ENCODE results near the gene RARA.

Gene RARA

GRCh38 chr17:40325156-40326013 is 16.4 kb downstream of the RARA start:
- DNase-seq (ENCODE audit: insufficient read length, low spot score): no peak
- FAIRE-seq: no peak
- no peak for TF ChIP-seq POLR2A (IDR thresholded peaks at IDR 0.05; ENCODE audit: low read depth, low read length)

- no peak for DNase-seq (ENCODE audit: insufficient read length, low spot score)
- FAIRE-seq: no peak
These were observed 17.2 kb downstream of the RARA start for GRCh38 chr17:40326014-40326831.

GRCh38 chr17:40326832-40327199 is 17.8 kb downstream of the RARA start:
- DNase-seq (ENCODE audit: insufficient read length, low spot score) (no peak), FAIRE-seq (no peak)
- TF ChIP-seq POLR2A (IDR thresholded peaks at IDR 0.05; ENCODE audit: low read depth, low read length): no peak

More at GRCh38 chr17:40326014-40326831, 17.2 kb downstream of the RARA start:
- no peak for TF ChIP-seq POLR2A (IDR thresholded peaks at IDR 0.05; ENCODE audit: low read depth, low read length)

GRCh38 chr17:40327244-40327729 is 18.3 kb downstream of the RARA start:
- no peak for TF ChIP-seq POLR2A (IDR thresholded peaks at IDR 0.05; ENCODE audit: low read depth, low read length)
- FAIRE-seq (no peak), DNase-seq (ENCODE audit: insufficient read length, low spot score) (no peak)

GRCh38 chr17:40327735-40328385 is 18.9 kb downstream of the RARA start:
- no peak for DNase-seq (ENCODE audit: insufficient read length, low spot score)
- TF ChIP-seq POLR2A (IDR thresholded peaks at IDR 0.05; ENCODE audit: low read depth, low read length): no peak
- no peak for FAIRE-seq

GRCh38 chr17:40328386-40328766 is 19.4 kb downstream of the RARA start:
- FAIRE-seq (no peak), DNase-seq (ENCODE audit: insufficient read length, low spot score) (no peak)
- no peak for TF ChIP-seq POLR2A (IDR thresholded peaks at IDR 0.05; ENCODE audit: low read depth, low read length)

- DNase-seq (ENCODE audit: insufficient read length, low spot score): no peak
- TF ChIP-seq POLR2A (IDR thresholded peaks at IDR 0.05; ENCODE audit: low read depth, low read length): no peak
- FAIRE-seq: no peak
These were observed 21.1 kb downstream of the RARA start for GRCh38 chr17:40329839-40330794.

GRCh38 chr17:40330850-40331470 is 22.0 kb downstream of the RARA start:
- no peak for FAIRE-seq
- DNase-seq (ENCODE audit: insufficient read length, low spot score): no peak
- no peak for TF ChIP-seq POLR2A (IDR thresholded peaks at IDR 0.05; ENCODE audit: low read depth, low read length)

- DNase-seq (ENCODE audit: insufficient read length, low spot score): peak; percentile 75
These were observed 23.0 kb downstream of the RARA start for GRCh38 chr17:40331743-40332641.

GRCh38 chr17:40333781-40334448 is 24.9 kb downstream of the RARA start:
- DNase-seq (ENCODE audit: insufficient read length, low spot score) (no peak), FAIRE-seq (no peak)
- TF ChIP-seq POLR2A (IDR thresholded peaks at IDR 0.05; ENCODE audit: low read depth, low read length): no peak

More at GRCh38 chr17:40331743-40332641, 23.0 kb downstream of the RARA start:
- no peak for FAIRE-seq
- TF ChIP-seq POLR2A (IDR thresholded peaks at IDR 0.05; ENCODE audit: low read depth, low read length): no peak

GRCh38 chr17:40335620-40336019 is 26.6 kb downstream of the RARA start:
- DNase-seq (ENCODE audit: insufficient read length, low spot score) (no peak), FAIRE-seq (no peak)
- no peak for TF ChIP-seq POLR2A (IDR thresholded peaks at IDR 0.05; ENCODE audit: low read depth, low read length)
